ENCODE data around the gene SLC15A4.

The SLC15A4 gene

DNA sequence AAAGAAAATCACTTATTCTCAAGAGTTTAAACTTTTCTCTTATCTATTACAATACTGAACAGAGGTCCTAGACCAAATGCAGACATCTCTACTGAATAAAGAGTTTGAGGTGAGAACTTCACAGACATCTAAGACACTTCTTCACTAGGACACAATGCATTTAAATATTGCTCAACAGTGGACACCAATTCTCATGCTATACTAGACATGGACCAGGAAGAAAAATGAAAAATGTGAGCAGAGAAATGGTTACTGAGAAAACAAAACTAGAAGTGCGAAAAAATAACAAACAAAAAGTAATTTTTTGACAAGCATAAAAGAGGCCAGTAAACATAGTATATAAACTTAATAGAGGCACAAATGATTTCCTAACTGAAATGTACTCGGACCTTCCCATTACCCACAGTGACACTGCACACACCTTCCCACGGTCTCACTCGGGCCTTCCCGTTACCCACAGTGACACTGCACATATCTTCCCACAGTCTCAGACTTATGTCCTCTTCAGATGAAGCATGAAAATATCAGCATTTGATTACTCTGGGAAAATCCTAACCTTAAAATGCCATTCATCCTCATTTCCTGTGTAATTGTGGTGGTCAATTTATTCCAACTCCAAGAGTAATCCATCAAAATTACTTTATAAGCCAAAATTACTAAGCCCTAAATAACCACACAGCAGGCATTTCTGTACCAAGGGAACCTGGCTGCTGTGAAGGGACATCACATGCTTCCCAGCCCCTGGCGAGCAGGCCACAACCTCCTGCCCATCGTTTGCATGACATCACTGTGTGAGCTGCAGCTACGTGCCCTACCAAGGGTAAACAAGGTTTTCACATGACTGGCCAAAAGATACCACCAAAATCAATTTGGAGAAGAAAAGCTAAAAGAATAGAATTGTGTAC lies 6.4 kb downstream of the SLC15A4 start:
- no peak overlapping the region for H3K4me3 ChIP-seq (ENCODE audit: low read depth, low read length)
- TF ChIP-seq, protein P1, sequence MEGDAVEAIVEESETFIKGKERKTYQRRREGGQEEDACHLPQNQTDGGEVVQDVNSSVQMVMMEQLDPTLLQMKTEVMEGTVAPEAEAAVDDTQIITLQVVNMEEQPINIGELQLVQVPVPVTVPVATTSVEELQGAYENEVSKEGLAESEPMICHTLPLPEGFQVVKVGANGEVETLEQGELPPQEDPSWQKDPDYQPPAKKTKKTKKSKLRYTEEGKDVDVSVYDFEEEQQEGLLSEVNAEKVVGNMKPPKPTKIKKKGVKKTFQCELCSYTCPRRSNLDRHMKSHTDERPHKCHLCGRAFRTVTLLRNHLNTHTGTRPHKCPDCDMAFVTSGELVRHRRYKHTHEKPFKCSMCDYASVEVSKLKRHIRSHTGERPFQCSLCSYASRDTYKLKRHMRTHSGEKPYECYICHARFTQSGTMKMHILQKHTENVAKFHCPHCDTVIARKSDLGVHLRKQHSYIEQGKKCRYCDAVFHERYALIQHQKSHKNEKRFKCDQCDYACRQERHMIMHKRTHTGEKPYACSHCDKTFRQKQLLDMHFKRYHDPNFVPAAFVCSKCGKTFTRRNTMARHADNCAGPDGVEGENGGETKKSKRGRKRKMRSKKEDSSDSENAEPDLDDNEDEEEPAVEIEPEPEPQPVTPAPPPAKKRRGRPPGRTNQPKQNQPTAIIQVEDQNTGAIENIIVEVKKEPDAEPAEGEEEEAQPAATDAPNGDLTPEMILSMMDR (IDR thresholded peaks at IDR 0.05; ENCODE audit: low read depth, low read length) = no peak

DNA sequence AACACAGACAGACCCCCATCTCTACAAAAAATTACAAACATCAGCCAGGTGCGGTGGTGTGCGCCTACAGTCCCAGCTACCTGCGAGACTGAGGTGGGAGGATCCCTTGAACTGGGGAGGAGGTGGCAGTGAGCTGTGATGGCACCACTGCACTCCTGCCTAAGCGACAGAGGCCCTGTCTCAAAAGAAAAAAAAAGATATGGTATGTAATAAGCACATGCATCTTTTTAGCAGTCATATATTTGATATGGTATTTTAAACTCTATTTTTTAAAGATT lies 7.2 kb downstream of the SLC15A4 start:
- no peak overlapping the region for H3K4me3 ChIP-seq (ENCODE audit: low read depth, low read length)
- TF ChIP-seq, protein P1 (IDR thresholded peaks at IDR 0.05; ENCODE audit: low read depth, low read length) = no peak

DNA sequence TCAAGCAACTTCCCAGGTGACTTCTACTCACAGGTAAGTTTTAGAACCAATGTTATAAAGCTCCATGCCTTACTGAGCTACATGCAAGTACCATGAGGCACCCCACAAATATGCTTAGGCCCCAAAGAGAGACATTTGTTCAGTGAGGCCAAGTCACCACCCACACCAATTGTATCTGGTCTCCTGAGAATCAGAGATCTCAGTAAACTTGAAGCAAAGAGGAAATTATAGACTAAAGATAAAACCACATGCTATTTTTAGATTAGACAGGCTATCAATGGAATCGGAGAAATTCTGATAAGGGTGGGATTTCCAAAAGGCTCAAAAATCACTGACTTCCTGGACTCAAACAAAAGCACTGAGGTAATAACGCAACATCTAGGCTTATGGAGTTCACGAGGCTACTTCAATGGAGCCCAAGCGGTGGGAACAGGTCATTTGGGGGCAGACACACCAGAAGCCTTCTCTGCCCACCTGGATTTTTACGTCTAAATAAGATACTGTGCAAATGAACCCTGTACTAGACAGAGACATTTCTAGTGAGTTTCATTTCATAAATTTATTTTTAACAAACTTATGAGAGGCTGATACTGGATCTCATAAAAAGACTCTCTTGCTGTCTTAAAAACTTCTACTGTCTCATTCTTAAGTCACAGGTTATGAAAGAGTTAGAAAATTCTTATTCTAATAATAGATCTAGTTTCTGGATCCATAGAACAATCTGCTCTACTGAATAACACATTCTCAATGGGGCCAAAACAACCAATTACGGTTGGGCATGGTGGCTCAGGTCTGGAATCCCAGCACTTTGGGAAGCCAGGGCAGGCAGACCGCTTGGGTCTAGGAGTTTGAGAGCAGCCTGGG lies 7.7 kb downstream of the SLC15A4 start:
- no peak overlapping the region for H3K4me3 ChIP-seq (ENCODE audit: low read depth, low read length)
- TF ChIP-seq, protein P1 (IDR thresholded peaks at IDR 0.05; ENCODE audit: low read depth, low read length) = no peak

DNA sequence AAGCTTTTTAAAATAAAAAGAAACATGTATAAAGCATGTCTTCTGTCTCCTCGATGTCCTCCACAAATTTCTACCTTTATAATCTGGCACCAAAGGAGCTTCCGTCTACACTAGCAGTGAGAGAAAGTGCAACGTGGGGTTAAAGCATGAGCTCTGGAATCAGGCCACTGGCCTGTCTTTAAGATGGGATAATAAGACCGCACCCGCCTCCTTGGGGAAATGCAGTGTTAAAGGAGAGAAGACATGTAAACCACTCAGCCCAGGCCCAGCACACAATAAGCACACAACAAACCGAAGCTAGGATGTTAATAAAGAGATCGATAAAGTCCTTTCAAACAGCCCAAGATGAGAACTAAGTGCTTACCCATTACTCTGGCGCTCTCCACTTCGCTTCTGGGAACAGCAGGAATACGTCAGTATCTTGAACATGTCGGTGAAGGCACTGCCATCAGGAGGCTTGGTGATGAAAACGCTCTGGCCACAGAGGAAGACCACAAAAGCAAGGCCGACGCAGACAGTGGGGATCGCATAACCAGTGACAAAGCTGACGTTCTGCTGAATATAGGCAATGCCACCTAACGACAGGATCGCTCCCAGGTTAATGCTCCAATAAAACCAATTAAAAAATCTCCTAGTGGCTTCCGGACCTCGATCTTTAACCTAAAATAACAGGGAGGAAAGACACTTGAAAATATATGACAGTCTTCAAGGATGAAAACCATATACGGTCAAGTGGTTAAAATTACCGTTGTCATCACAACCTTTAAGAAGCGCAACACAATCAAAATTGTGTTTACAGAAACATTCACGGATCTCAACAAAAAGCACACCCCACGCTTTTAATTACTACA lies 9.1 kb downstream of the SLC15A4 start:
- no peak overlapping the region for H3K4me3 ChIP-seq (ENCODE audit: low read depth, low read length)
- TF ChIP-seq, protein P1 (IDR thresholded peaks at IDR 0.05; ENCODE audit: low read depth, low read length) = no peak

DNA sequence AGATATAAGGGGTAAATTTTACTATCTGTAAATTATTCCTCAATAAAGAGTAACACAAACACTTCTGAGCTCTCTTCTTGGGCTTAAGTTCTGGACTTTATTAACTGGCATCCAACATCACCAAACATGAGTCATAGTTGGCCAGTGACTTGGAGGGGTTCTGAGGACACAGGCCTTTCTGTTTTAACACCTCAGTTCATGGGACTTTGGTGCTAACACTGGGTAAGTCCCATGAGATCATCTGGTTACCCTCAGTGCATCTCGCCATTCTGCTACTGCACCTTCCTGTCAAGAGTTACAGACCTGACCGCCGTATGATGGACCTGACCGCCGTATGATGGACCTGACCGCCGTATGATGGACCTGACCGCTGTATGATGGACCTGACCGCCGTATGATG lies 9.9 kb downstream of the SLC15A4 start:
- TF ChIP-seq, protein P1 (IDR thresholded peaks at IDR 0.05; ENCODE audit: low read depth, low read length) = no peak
- H3K4me3 ChIP-seq (ENCODE audit: low read depth, low read length) = no peak overlapping the region

DNA sequence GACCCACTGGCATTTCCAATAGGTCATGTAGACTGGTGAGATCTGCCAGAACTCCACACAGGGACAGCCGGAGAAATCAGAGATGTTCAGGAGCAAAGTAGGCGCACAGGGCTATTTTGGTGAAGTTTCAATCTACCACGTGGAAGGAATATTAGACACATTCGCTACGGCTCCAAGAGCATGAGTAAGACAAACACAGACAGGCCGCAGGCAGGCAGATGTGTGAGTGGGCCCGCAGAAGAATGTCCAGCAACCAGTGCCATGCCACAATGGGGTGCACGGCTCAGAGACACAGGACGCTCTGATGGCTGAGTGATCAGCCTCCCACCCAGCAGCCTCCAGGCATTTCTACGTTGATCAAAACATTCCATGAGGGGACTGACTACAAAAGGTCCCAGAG lies 10.4 kb downstream of the SLC15A4 start:
- H3K4me3 ChIP-seq (ENCODE audit: low read depth, low read length) = no peak overlapping the region
- TF ChIP-seq, protein P1 (IDR thresholded peaks at IDR 0.05; ENCODE audit: low read depth, low read length) = no peak

All from WI38 (cell line).